Measurements from ENCODE around the gene LRCH1.

LRCH1 gene

DNA sequence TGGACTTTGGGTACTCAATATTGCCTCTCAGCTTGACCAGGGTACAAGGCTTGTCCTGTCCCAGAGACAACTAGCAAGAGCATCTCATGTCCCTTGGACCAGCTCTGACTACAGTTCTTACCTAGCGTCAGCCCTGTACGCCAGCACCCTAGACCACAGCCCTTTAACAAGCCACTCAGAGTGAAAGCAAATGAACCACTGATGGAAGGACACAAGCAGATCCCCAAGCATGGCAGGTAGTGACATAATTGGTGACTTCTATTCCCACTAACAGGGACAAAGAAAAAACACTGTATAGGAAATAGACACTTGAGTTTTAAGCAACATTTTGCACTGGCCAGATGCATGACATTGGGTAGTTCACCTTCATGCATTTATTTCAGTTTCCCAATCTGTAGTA, 8.8 kb upstream of the LRCH1 start:
- DNase-seq (ENCODE audit: low read depth), result no peak
- H3K4me3 ChIP-seq (ENCODE audit: low read length), result no peak overlapping the region
- TF ChIP-seq, protein P1, sequence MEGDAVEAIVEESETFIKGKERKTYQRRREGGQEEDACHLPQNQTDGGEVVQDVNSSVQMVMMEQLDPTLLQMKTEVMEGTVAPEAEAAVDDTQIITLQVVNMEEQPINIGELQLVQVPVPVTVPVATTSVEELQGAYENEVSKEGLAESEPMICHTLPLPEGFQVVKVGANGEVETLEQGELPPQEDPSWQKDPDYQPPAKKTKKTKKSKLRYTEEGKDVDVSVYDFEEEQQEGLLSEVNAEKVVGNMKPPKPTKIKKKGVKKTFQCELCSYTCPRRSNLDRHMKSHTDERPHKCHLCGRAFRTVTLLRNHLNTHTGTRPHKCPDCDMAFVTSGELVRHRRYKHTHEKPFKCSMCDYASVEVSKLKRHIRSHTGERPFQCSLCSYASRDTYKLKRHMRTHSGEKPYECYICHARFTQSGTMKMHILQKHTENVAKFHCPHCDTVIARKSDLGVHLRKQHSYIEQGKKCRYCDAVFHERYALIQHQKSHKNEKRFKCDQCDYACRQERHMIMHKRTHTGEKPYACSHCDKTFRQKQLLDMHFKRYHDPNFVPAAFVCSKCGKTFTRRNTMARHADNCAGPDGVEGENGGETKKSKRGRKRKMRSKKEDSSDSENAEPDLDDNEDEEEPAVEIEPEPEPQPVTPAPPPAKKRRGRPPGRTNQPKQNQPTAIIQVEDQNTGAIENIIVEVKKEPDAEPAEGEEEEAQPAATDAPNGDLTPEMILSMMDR (IDR thresholded peaks at IDR 0.05; ENCODE audit: insufficient read depth, low read depth, low read length, missing control alignments), result no peak

DNA sequence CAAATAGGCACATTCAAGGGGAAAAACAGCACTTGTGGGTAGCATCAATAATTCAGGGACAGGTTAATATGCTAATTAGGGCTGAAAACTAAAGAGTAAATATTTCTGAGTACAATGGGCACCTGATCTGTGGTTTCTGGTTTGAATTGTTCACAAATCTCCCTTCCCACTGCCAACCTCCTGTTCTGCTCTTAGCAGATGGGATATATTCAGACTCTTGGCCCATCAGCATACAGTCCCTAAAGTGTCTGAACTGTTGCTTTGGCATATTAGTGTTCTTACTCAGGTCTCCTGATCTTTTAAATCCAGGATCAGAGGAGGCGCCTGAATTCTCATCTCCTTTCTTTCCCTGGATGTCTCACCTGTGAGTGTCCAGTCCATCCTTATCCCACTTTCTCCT, 8.2 kb upstream of the LRCH1 start:
- no peak overlapping the region for H3K4me3 ChIP-seq (ENCODE audit: low read length)
- TF ChIP-seq, protein P1 (IDR thresholded peaks at IDR 0.05; ENCODE audit: insufficient read depth, low read depth, low read length, missing control alignments), result no peak

DNA sequence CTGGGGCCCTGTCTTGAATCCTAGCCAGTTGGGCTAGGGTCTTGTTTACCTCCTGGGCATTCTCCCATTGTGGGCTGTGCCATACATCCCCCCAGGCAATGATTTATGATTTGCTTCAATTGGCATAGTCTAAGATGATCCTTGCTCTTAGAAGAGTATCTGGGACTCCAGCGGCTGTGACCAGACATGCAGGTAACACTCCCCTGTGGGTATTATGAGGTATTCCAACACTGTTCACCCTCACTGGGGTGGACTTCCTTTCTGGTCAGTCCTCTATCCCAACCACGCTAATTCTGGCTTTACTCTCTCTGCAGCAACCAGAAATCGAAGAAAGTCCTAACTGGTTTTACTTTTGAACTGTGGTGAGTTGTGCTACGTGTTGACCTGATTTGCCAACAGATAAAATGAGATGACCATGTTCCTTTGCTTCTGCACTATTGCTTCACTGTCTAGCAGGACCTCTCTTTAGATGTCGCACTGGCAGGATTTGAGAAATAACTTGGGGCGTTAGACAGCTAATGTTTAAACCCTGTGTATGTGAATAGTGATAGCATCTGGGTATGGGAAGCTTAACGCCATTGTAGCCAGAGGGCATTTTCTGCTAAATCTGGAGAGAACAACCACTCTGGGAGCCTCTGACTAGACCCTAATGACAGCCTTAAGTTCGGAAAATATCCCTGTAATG, 6.7 kb upstream of the LRCH1 start:
- no peak for DNase-seq (ENCODE audit: low read depth)
- TF ChIP-seq, protein P1 (IDR thresholded peaks at IDR 0.05; ENCODE audit: insufficient read depth, low read depth, low read length, missing control alignments), result no peak
- no peak overlapping the region for H3K4me3 ChIP-seq (ENCODE audit: low read length)

More for the DNA sequence above, 8.2 kb upstream of the LRCH1 start:
- no peak for DNase-seq (ENCODE audit: low read depth)

DNA sequence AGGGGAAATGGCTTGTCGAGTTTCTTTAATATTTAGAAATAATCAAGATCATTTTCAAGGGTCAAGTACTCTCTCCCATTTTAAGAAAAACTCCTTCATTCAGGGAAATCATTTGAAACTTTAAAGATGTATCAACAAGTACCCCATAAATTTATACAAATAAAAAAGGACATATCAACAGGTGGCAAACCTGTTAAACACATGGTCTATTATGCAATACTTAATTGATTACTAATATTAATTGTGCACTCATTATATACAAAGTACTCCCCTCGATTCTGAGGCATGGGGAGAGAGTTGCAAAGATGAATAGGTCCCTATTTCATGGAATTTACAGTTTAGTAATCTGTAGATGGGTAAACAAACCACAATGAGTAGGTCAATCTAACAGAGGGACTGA, 2.1 kb upstream of the LRCH1 start:
- no peak for DNase-seq (ENCODE audit: low read depth)
- TF ChIP-seq, protein P1 (IDR thresholded peaks at IDR 0.05; ENCODE audit: insufficient read depth, low read depth, low read length, missing control alignments), result no peak
- H3K4me3 ChIP-seq (ENCODE audit: low read length), result no peak overlapping the region

DNA sequence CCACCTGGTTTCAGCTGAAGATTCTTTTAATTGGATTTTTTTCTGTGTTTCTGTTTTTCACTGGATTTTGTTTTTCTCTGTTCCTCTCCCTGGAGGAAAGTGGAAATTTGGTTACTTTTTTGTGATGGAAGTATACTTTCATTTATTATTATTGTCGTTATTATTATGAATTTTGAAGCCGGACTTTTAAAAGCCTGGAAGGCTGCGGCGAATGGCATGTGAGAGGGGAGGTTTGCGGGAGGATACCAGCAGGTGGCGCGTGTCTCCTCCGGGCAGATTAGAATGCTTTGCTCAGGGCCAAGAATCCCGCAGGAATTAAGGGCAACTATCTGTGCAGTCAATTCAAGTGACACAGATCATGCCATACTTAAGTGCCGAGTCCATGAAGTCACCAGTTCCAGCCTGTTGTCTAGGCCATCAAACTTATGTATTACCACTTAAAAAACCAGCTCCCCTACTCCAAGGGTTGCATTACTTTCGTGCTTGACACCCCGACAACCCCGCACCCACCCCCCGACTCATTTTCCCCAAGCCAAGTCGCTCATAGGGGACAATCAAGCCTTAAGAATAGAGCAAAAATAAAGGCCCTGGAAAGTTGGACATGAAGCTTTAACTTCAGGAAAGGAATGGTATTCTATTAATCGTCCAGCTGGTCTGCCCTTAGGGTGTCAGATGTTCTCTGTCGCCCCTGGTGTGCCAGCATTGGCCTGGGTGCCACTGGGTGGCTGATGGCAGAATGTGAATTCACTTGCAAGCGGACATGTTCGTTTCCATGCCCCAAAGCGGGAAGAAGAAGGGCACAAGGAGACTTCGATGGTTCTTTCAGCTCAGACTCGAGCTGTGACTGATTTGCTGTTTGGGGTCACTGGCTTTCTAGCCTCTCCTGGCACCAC, 1.3 kb upstream of the LRCH1 start:
- DNase-seq (ENCODE audit: low read depth), result peak; percentile 80
- TF ChIP-seq, protein P1 (IDR thresholded peaks at IDR 0.05; ENCODE audit: insufficient read depth, low read depth, low read length, missing control alignments), result peak; percentile 96
- peak overlapping the region; percentile 87 for H3K4me3 ChIP-seq (ENCODE audit: low read length)

DNA sequence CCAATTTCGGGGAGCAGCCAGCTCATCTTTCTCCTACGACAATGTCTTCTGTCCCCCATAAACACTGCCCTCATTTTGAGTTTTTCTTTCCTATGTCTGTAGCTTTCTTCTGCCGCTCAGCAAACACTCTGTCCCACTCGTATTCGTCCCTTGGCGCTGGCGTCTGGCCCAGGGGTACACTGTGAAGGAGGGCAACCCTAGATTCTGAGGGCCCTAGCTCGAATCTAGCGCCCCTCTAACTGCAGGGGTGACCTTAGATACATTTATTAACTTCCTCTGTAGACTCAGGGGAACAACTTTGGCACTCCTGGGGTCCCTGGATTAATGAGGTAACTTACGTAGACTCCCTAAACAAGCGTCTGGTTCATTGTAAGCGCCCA, 677 bp upstream of the LRCH1 start:
- DNase-seq (ENCODE audit: low read depth), result no peak
- TF ChIP-seq, protein P1 (IDR thresholded peaks at IDR 0.05; ENCODE audit: insufficient read depth, low read depth, low read length, missing control alignments), result no peak
- peak overlapping the region; percentile 87 for H3K4me3 ChIP-seq (ENCODE audit: low read length)
